MM.1S (cell line): ENCODE measurements around the gene ST6GALNAC6.

ENCODE experiments used
- CTCF ChIP-seq: fragments of 300-600 bp; sonication (generic); IDR thresholded peaks from 2 replicates; pipeline ENCODE4 v1.5.1; 2016; ENCODE audit warnings: antibody characterized with exemption, low read length, mixed read lengths
- EZH2 ChIP-seq: fragments of 300-600 bp; sonication (generic); optimal IDR thresholded peaks from 2 replicates; pipeline ENCODE3; 2017; ENCODE audit warnings: low read depth, mild to moderate bottlenecking, antibody characterized with exemption, low read length, mixed read lengths

GRCh38 chr9:127909839-127910273 lies 10.5 kb upstream of the ST6GALNAC6 start:
- TF ChIP-seq CTCF: no peak
- TF ChIP-seq EZH2: no peak
